GM11168 (cell line): ENCODE results near the gene COPS6.

ENCODE experiments used
- in situ Hi-C: fragments of 300-500 bp; cut with MboI; formaldehyde crosslinking; loops from one replicate; pipeline ENCODE4 v1.12.0; 2022; ENCODE audit warnings: low sequenced_read_pairs; ENCODE audit not compliant: unreplicated experiment

The COPS6 gene

GRCh38 chr7:100077205-100077604 is 11.6 kb upstream of the COPS6 start:
- in situ Hi-C loops: no loop called here

DNA sequence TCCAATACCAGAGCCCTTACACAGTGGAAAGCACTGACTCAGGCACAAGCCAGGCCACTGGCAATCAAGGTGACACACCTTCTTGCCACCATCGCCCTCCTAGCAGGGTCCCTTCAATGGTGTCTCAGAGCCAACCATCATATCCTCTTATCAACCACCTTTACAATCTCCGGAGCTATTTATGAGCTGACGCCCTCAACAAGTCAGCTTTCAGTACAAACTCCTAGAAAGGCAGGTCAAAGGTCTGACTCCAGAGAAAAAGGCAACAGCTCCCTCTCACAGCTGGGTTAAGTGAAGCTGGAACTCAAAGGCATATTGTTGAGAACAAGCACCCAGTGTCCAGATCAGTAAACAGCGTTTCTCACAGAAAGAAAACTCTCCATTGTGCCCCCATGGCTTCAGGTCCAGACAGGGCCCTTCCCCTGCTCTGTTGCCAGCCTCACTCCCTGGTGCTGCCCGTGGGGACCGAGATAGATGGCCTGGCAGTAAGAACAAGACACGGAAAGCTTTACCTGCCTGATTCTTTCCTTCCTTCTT is 9.7 kb upstream of the COPS6 start:
- in situ Hi-C loops: no loop called here

DNA sequence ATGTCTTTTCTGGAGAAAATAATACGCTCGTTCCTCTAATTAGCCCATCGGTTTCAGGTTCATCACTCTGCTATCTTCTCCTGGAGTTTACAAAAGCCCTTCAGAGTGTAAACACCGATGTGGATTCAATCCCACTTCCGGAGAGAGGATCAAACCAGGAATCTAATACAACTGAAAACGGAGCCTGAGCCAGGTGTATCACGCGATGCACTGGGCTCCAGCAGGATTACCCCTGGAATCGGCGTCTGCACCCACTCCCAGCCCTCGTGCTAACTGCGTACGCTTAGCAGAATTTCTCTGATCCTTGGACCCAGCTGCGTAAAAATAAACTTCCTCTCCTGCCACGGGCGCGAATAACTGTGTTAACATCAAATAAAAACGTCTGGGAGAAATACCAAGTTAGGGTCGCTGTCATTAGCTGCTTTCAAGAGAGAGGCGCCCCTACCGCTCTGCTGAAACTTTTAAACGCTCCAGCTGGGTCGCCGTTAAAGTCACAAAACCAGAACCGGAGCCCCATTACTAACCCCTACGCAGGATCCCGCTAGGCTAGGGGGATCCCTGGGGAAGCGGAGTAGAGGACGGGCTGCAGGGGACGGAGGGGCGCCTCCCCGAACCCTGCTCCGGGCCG is 7.7 kb upstream of the COPS6 start:
- in situ Hi-C loops: no loop called here

DNA sequence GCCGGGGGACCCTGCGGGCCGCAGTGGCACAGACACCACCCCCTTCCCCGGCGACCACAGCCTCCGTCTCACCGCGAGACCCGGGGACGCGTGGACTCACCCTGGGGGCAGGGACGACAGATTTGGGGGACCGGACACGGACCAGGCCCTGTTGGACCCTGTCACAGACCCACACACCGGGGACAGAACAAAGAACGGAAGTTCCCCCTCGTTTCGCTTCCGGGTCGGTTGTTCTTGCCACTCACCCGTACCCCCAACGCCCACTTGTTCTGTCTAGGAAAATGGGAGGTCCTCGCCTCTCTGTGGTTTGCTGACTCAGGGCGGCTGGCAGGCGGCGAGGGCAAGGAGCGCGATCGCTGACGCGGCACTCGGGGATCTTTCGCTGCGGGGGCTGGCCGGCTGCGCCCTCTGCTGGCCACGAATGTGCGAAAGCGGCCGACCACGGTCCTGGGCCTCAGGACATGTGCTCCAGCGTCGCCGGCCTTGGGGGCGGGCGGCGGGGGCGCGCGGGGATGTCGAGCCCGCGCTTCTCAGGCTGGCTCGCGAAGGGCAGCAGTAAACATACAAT is 7.2 kb upstream of the COPS6 start, which contains the start of gene ZNF3:
TSS of gene ZNF3 (minus strand) at position 189 of the 568 bp plus-strand sequence. CDS start 4,366 bp downstream, outside the sequence.
- in situ Hi-C loops: no loop called here

DNA sequence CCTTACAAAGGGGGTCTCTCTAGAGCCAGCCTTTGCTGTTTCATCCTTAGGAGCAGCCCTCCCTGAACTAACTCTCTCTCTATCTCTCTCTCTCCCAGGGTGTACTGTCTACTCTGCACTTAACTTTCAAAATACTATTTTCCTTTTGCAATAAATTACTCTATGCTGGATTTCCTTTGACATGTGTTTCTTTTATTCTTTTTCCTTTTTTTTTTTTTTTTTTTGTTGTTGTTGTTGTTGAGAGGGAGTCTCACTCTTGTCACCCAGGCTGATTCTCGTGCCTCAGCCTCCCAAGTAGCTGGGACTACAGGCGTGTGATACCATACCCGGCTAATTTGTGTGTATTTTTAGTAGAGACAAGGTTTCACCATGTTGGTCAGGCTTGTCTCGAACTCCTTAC is 5.8 kb upstream of the COPS6 start:
- in situ Hi-C loops: no loop called here

DNA sequence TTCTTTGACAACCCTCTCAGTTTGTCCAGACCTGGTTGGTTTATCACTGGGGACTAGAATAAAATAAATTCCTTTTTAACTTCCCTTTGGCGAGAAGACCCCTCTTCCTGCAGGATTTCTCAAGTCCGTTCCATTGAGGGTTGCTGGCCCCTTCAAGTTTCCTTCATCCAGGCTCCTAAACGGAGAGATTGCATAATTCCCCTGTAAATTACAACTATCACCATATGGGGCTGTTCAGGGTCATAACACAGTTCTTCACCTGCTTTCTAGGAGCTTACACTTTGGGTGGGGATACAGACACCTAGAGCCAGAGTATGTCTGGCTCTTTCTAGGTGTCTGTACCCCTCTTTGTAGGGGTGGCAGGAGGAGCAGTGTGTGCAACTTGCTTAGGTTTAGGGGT is 3.3 kb upstream of the COPS6 start:
- in situ Hi-C loops: no loop called here

- in situ Hi-C loops: no loop called here
These were observed 1.6 kb upstream of the COPS6 start for GRCh38 chr7:100087055-100087750.

DNA sequence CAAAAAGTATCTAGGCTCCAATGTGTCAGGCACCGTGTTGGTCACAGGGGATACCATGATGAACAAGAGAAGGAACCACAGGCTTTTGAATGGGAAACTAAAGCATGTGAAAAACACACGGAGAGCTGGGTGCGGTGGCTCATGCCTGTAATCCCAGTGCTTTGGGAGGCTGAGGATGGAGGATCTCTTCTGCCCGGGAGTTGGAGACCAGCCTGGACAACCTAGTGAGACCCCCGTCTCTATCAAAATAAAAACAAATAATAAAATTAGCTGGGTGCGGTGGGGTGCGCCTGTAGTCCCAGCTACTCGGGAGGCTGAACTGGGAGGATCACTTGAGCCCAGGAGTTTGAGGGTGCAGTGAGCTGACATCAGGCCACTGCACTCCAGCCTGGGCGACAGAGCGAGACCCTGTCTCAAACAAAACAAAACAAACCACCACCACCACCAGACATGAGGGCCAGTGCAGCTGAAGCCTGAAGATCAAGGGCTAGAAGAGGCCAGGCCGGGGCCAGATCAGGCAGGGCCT is 611 bp upstream of the COPS6 start:
- in situ Hi-C loops: no loop called here

- in situ Hi-C loops: no loop called here
These were observed 858 bp downstream of the COPS6 start for GRCh38 chr7:100089458-100090196.

DNA sequence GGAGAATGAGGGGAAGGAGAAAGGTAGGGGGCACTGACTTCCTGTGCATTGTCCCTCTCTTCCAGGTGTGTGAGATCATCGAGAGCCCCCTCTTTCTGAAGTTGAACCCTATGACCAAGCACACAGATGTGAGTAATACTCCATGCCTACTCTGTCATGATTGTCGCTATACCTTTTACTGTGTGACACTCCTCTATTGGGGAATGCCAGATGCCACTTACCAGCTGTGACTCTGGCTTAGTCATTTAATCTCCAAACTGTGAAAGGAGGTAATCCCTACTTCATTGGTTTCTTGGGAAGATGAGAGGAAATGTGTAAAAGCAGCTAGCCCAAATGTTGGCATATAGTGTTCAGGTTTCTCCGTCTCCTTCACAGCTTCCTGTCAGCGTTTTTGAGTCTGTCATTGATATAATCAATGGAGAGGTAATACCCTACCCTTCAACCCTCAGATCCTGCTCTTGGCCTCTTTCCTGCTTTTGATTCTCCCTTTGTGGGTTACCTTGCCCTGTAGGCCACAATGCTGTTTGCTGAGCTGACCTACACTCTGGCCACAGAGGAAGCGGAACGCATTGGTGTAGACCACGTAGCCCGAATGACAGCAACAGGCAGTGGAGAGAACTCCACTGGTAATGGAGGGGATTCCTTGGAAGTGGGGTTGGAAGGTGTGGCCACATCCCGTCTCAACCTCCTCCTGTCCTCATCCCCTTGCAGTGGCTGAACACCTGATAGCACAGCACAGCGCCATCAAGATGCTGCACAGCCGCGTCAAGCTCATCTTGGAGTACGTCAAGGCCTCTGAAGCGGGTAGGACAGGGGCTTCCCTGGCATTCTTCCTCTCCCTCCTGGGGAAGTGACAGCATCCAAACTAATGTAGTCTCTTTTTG is 2.0 kb downstream of the COPS6 start:
- in situ Hi-C loops: no loop called here

- in situ Hi-C loops: no loop called here
These were observed 2.8 kb downstream of the COPS6 start for GRCh38 chr7:100091411-100092181.

- in situ Hi-C loops: no loop called here
These were observed 4.3 kb downstream of the COPS6 start for GRCh38 chr7:100093054-100093453.

GRCh38 chr7:100093498-100093897 is 4.7 kb downstream of the COPS6 start:
- in situ Hi-C loops: no loop called here

DNA sequence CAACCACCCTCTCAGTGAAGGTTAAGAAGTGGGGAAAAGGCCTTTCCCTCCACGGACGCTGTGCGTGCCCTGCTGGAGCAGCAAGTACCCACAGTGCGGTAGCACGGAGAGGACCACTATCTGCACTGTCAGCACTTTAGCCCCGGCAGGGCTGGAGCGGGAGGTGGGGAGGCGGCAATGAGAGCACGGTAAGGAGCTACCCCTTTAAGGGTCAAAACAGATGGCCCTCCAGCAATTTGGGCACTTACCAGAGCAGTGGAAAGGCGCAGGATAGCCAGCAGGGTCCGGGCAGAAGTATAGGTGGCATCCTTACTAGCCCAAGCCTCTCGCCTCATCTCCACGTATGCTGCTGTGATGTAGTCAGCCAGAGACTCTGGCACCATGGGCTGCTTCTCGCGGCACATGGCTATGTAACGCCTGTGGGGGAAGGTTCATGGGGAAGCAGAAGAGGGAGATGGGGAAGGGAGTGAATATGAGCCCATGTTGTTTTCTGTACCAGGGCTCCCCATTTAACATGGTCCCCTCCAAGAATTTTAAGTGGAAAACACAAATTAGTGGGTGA is 5.2 kb downstream of the COPS6 start:
- in situ Hi-C loops: no loop called here

DNA sequence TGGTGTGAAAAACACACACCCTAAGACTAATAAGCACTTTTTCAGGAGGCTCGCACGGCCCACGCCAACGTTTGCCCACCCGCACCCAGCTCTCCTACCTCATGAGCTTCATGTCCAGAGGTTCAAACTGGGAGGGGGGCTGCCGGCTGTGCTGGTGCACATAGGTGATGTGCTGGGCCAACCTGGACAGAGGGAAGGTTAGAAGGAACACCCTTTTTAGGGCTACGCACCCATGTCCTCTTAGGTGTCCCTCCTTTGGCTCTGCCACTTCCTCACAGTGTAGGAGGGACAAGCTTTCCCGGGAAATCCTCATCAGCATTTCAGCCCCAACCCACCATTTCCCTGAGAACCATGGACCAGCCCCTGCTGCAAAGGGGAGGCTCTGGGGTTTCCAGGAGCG is 6.5 kb downstream of the COPS6 start:
- in situ Hi-C loops: no loop called here

DNA sequence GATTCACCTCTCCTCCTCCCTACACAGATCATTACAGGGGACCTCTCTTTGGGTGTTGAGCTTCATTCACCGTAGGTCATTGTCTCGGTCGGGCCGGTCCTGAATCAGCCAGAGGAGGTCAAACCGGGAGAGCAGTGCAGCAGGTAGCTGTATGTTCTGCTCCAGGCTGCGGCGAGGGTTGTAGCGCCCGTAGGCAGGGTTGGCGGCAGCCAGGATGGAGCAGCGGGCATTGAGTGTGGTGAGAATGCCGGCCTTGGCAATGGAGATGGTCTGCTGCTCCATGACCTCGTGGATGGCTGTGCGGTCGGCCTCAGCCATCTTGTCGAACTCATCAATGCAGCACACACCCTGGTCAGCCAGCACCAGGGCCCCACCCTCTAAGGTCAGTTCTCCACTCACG is 6.9 kb downstream of the COPS6 start:
- in situ Hi-C loops: no loop called here

- in situ Hi-C loops: no loop called here
These were observed 10.1 kb downstream of the COPS6 start for GRCh38 chr7:100098913-100099312.

DNA sequence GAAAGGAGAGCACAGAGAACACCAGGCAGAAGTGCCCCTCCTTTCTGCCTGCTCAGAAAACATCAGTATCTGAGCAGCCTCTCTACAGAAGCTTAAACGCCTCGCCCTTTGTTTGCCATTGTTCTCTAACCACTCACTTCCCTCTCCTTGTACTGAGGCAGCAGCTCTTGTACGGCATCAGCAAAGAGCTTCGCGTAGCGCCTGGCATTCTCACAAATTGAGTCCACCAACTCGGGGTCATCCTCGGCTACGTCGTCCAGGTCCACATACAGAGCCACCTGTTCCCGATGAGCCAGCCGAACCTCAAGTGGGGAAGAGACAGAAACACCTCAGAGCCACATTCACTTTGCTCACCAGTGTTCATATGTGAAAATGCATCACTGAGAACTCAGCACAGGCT is 10.7 kb downstream of the COPS6 start:
- in situ Hi-C loops: no loop called here
